NB4 (cell line): ENCODE results near the gene KIAA1671.
A peak's percentile ranks its signal among the peaks of the same experiment; 100 is the strongest.

Source experiments
- DNase-seq: peaks from one replicate; pipeline ENCODE4 v3.0.0; 2010; ENCODE audit warnings: low read depth
- H3K4me3 ChIP-seq: one replicate; pipeline ENCODE4 v1.5.1; 2011; ENCODE audit warnings: mild to moderate bottlenecking, low read depth, low read length, moderate library complexity
- CTCF ChIP-seq: IDR thresholded peaks from one replicate; pipeline ENCODE4 v1.5.1; 2012; ENCODE audit warnings: low read depth, low read length
- MAX ChIP-seq: IDR thresholded peaks from 2 replicates; pipeline ENCODE4 v1.6.1; 2011; ENCODE audit warnings: low read depth, low read length
- MYC ChIP-seq: IDR thresholded peaks from 2 replicates; pipeline ENCODE4 v1.6.1; 2011; ENCODE audit warnings: low read depth, low read length
- POLR2A ChIP-seq: IDR thresholded peaks from 2 replicates; pipeline ENCODE4 v1.6.1; 2011; ENCODE audit warnings: mild to moderate bottlenecking; ENCODE audit not compliant: insufficient read length; ENCODE audit errors: extremely low read depth

KIAA1671 gene

GRCh38 chr22:25080855-25081254 lies 128.3 kb downstream of the KIAA1671 start:
- no peak overlapping the region for H3K4me3 ChIP-seq
- DNase-seq = no peak
- TF ChIP-seq POLR2A = no peak
- no peak for TF ChIP-seq MYC
- no peak for TF ChIP-seq CTCF

GRCh38 chr22:25081409-25081824 lies 128.9 kb downstream of the KIAA1671 start:
- H3K4me3 ChIP-seq = no peak overlapping the region
- peak; percentile 43 for DNase-seq
- TF ChIP-seq MAX (peak; percentile 24; the same call in 1 of the 2 replicates), POLR2A (no peak), CTCF (peak; percentile 58), MYC (no peak)

GRCh38 chr22:25082096-25082495 lies 129.6 kb downstream of the KIAA1671 start:
- no peak overlapping the region for H3K4me3 ChIP-seq
- no peak for DNase-seq
- TF ChIP-seq MYC (no peak), POLR2A (no peak), MAX (no peak), CTCF (no peak)

GRCh38 chr22:25083056-25083806 lies 130.7 kb downstream of the KIAA1671 start:
- no peak for DNase-seq
- TF ChIP-seq MYC (no peak), CTCF (no peak), MAX (no peak), POLR2A (no peak)
- H3K4me3 ChIP-seq = no peak overlapping the region

GRCh38 chr22:25083807-25084200 lies 131.3 kb downstream of the KIAA1671 start:
- H3K4me3 ChIP-seq = no peak overlapping the region
- TF ChIP-seq CTCF (no peak), POLR2A (no peak), MYC (no peak), MAX (no peak)
- no peak for DNase-seq
